TTC549 (cell line): Measurements from ENCODE around the gene GAL3ST1.
"Not testable (repeated sequence)": the region's sequence is repeated elsewhere in the genome, so short reads cannot be mapped to it uniquely, and the experiment has no call there.

Experiments used
- FAIRE-seq: peaks from 2 replicates; lab custom pipeline; 2012; peaks lifted over from hg19 to GRCh38; lab: Jason Lieb, UNC

GAL3ST1 gene

GRCh38 chr22:30596886-30597285 lies 22.4 kb upstream of the GAL3ST1 start:
- no peak for FAIRE-seq

GRCh38 chr22:30596199-30596598 lies 21.7 kb upstream of the GAL3ST1 start:
- no peak for FAIRE-seq

- FAIRE-seq = not testable (repeated sequence)
Measured at GRCh38 chr22:30592360-30592713, 17.9 kb upstream of the GAL3ST1 start.

- FAIRE-seq = peak; percentile 69
Measured at GRCh38 chr22:30591588-30592359, 17.3 kb upstream of the GAL3ST1 start, which contains the start of gene PES1. PES1 (minus strand) TSS chr22:30591910; CDS start chr22:30591833, 77 bp downstream.

- no peak for FAIRE-seq
Measured at GRCh38 chr22:30591191-30591587, 16.7 kb upstream of the GAL3ST1 start.

- no peak for FAIRE-seq
Measured at GRCh38 chr22:30586414-30586813, 11.9 kb upstream of the GAL3ST1 start.

GRCh38 chr22:30584441-30584840 lies 10.0 kb upstream of the GAL3ST1 start:
- no peak for FAIRE-seq

GRCh38 chr22:30582788-30583545 lies 8.5 kb upstream of the GAL3ST1 start:
- FAIRE-seq = no peak

GRCh38 chr22:30582051-30582450 lies 7.6 kb upstream of the GAL3ST1 start:
- FAIRE-seq = no peak

- no peak for FAIRE-seq
Measured at GRCh38 chr22:30580896-30581295, 6.4 kb upstream of the GAL3ST1 start.

- FAIRE-seq = no peak
Measured at GRCh38 chr22:30578481-30578880, 4.0 kb upstream of the GAL3ST1 start.

- FAIRE-seq = no peak
Measured at GRCh38 chr22:30575859-30576258, 1.4 kb upstream of the GAL3ST1 start.

- FAIRE-seq = no peak
Measured at GRCh38 chr22:30574997-30575671, 669 bp upstream of the GAL3ST1 start.

GRCh38 chr22:30573594-30574094 lies 821 bp downstream of the GAL3ST1 start:
- no peak for FAIRE-seq

- no peak for FAIRE-seq
Measured at GRCh38 chr22:30572840-30573593, 1.4 kb downstream of the GAL3ST1 start.

- FAIRE-seq = no peak
Measured at GRCh38 chr22:30572210-30572609, 2.3 kb downstream of the GAL3ST1 start.

GRCh38 chr22:30569674-30570202 lies 4.7 kb downstream of the GAL3ST1 start:
- FAIRE-seq = no peak

GRCh38 chr22:30568137-30568805 lies 6.2 kb downstream of the GAL3ST1 start:
- no peak for FAIRE-seq

- FAIRE-seq = not testable (repeated sequence)
Measured at GRCh38 chr22:30567277-30567676, 7.2 kb downstream of the GAL3ST1 start.

GRCh38 chr22:30566125-30566524 lies 8.3 kb downstream of the GAL3ST1 start:
- no peak for FAIRE-seq

- no peak for FAIRE-seq
Measured at GRCh38 chr22:30565341-30565740, 9.1 kb downstream of the GAL3ST1 start.
